GM21786 (cell line): ENCODE measurements around the gene RNF223.

Source experiments
- ATAC-seq: cut with Tn5 transposase; IDR thresholded peaks from one replicate; pipeline ENCODE4 v1.9.1; 2021; ENCODE audit not compliant: unreplicated experiment

The RNF223 gene

GRCh38 chr1:1047407-1047806, 26.7 kb downstream of the RNF223 start:
- no peak for ATAC-seq

- ATAC-seq, result no peak
Measured at GRCh38 chr1:1046767-1047166, 27.3 kb downstream of the RNF223 start.

GRCh38 chr1:1046243-1046642, 27.9 kb downstream of the RNF223 start:
- ATAC-seq, result no peak

GRCh38 chr1:1045129-1045528, 29.0 kb downstream of the RNF223 start:
- no peak for ATAC-seq

GRCh38 chr1:1044455-1045078, 29.5 kb downstream of the RNF223 start:
- ATAC-seq, result no peak

- ATAC-seq, result no peak
Measured at GRCh38 chr1:1043921-1044320, 30.2 kb downstream of the RNF223 start.

- no peak for ATAC-seq
Measured at GRCh38 chr1:1043411-1043810, 30.7 kb downstream of the RNF223 start.

- ATAC-seq, result no peak
Measured at GRCh38 chr1:1042835-1043234, 31.3 kb downstream of the RNF223 start.

GRCh38 chr1:1041873-1042272, 32.2 kb downstream of the RNF223 start:
- no peak for ATAC-seq

- ATAC-seq, result no peak
Measured at GRCh38 chr1:1041092-1041523, 33.0 kb downstream of the RNF223 start.

- ATAC-seq, result no peak
Measured at GRCh38 chr1:1040004-1040991, 33.8 kb downstream of the RNF223 start.

GRCh38 chr1:1039145-1039910, 34.8 kb downstream of the RNF223 start:
- ATAC-seq, result no peak

GRCh38 chr1:1038694-1039093, 35.4 kb downstream of the RNF223 start:
- peak; percentile 81 for ATAC-seq

- ATAC-seq, result no peak
Measured at GRCh38 chr1:1037366-1038327, 36.5 kb downstream of the RNF223 start.

- no peak for ATAC-seq
Measured at GRCh38 chr1:1035291-1035943, 38.7 kb downstream of the RNF223 start.

- ATAC-seq, result no peak
Measured at GRCh38 chr1:1034439-1034781, 39.7 kb downstream of the RNF223 start.

- no peak for ATAC-seq
Measured at GRCh38 chr1:1033731-1034438, 40.2 kb downstream of the RNF223 start.

GRCh38 chr1:1033009-1033587, 41.0 kb downstream of the RNF223 start:
- peak; percentile 81 for ATAC-seq

- no peak for ATAC-seq
Measured at GRCh38 chr1:1032424-1032823, 41.7 kb downstream of the RNF223 start.
